ENCODE data around the gene SP7.

Gene SP7

GRCh38 chr12:53313996-53314395 lies 22.2 kb downstream of the SP7 start:
- Histone ChIP-seq H4K91ac (ENCODE audit: low read length) (no peak overlapping the region), H3K18ac (ENCODE audit: low read depth in 1 of 2, low read length in 2 of 2) (no peak overlapping the region), H3K9ac (ENCODE audit: low read length) (no peak overlapping the region), H2BK15ac (ENCODE audit: low read depth, poor library complexity, severe bottlenecking) (no peak overlapping the region), H2AK5ac (ENCODE audit: low read length, severe bottlenecking) (no peak overlapping the region), H3K79me1 (replicated peaks; ENCODE audit: low read length, poor library complexity, severe bottlenecking) (peaks cover 21% of the 10 kb centered on the region), H2BK120ac (ENCODE audit: low read depth, low read length) (no peak overlapping the region), H3K4me1 (ENCODE audit: control insufficient read depth, insufficient read depth, low read depth, low read length) (no peaks in the 10 kb centered on the region), H3K4me2 (ENCODE audit: low read length, poor library complexity, severe bottlenecking) (no peak overlapping the region), H4K8ac (ENCODE audit: low read length) (no peak overlapping the region), H3K14ac (ENCODE audit: low read length in 2 of 2) (no peak overlapping the region), H2AFZ (ENCODE audit: low read depth, low read length) (no peak overlapping the region), H3K4me3 (ENCODE audit: insufficient read depth in 1 of 2, low read depth in 1 of 2, low read length in 2 of 2) (no peak overlapping the region), H3K36me3 (ENCODE audit: control insufficient read depth in 1 of 2, insufficient read depth in 2 of 2, low read depth in 1 of 2, low read length in 2 of 2) (peaks cover 42 to 67% of the 10 kb centered on the region in 2 experiments), H3K9me3 (ENCODE audit: control insufficient read depth, low read length) (no peaks in the 10 kb centered on the region), H3K23ac (ENCODE audit: low read length in 2 of 2) (no peak overlapping the region), H2BK5ac (ENCODE audit: low read depth, low read length, poor library complexity, severe bottlenecking) (no peak overlapping the region), H2BK12ac (ENCODE audit: low read length in 2 of 2) (no peak overlapping the region), H3K27ac (ENCODE audit: low read length, poor library complexity, severe bottlenecking) (no peak overlapping the region), H3K27me3 (ENCODE audit: control insufficient read depth in 1 of 2, insufficient read depth in 1 of 2, low read length in 2 of 2) (no peaks in the 10 kb centered on the region), H3K4ac (ENCODE audit: low read depth in 1 of 2, low read length in 2 of 2) (no peak overlapping the region)
- 96% methylated on average over 2 of the region's 3 CpGs for WGBS
- no peak for DNase-seq

GRCh38 chr12:53308276-53308675 lies 27.9 kb downstream of the SP7 start:
- H3K4me3 ChIP-seq (ENCODE audit: insufficient read depth in 1 of 2, low read depth in 1 of 2, low read length in 2 of 2): no peak overlapping the region
- H4K91ac ChIP-seq (ENCODE audit: low read length): no peak overlapping the region
- H2BK12ac ChIP-seq (ENCODE audit: low read length in 2 of 2): no peak overlapping the region
- no peak overlapping the region for H3K27ac ChIP-seq (ENCODE audit: low read length, poor library complexity, severe bottlenecking)
- no peak overlapping the region for H3K4ac ChIP-seq (ENCODE audit: low read depth in 1 of 2, low read length in 2 of 2)
- no peak overlapping the region for H3K18ac ChIP-seq (ENCODE audit: low read depth in 1 of 2, low read length in 2 of 2)
- no peak overlapping the region for H2AFZ ChIP-seq (ENCODE audit: low read depth, low read length)
- no peak for DNase-seq
- H2BK15ac ChIP-seq (ENCODE audit: low read depth, poor library complexity, severe bottlenecking): no peak overlapping the region
- 92% methylated on average over 4 of the region's 4 CpGs for WGBS
- no peak overlapping the region for H2AK5ac ChIP-seq (ENCODE audit: low read length, severe bottlenecking)
- no peaks in the 10 kb centered on the region for H3K27me3 ChIP-seq (ENCODE audit: control insufficient read depth in 1 of 2, insufficient read depth in 1 of 2, low read length in 2 of 2)
- H2BK120ac ChIP-seq (ENCODE audit: low read depth, low read length): no peak overlapping the region
- H3K23ac ChIP-seq (ENCODE audit: low read length in 2 of 2): no peak overlapping the region
- H3K14ac ChIP-seq (ENCODE audit: low read length in 2 of 2): no peak overlapping the region
- H2BK5ac ChIP-seq (ENCODE audit: low read depth, low read length, poor library complexity, severe bottlenecking): no peak overlapping the region
- H3K4me1 ChIP-seq (ENCODE audit: control insufficient read depth, insufficient read depth, low read depth, low read length): no peaks in the 10 kb centered on the region
- H3K36me3 ChIP-seq (ENCODE audit: control insufficient read depth in 1 of 2, insufficient read depth in 2 of 2, low read depth in 1 of 2, low read length in 2 of 2): peaks cover 52 to 68% of the 10 kb centered on the region in 2 experiments
- no peak overlapping the region for H4K8ac ChIP-seq (ENCODE audit: low read length)
- no peak overlapping the region for H3K4me2 ChIP-seq (ENCODE audit: low read length, poor library complexity, severe bottlenecking)
- peaks cover 14% of the 10 kb centered on the region for H3K79me1 ChIP-seq (replicated peaks; ENCODE audit: low read length, poor library complexity, severe bottlenecking)
- H3K9ac ChIP-seq (ENCODE audit: low read length): no peak overlapping the region
- no peaks in the 10 kb centered on the region for H3K9me3 ChIP-seq (ENCODE audit: control insufficient read depth, low read length)

GRCh38 chr12:53306826-53307225 lies 29.3 kb downstream of the SP7 start:
- WGBS: 97% methylated on average over 9 of the region's 10 CpGs
- peaks cover 63 to 82% of the 10 kb centered on the region in 2 experiments for H3K36me3 ChIP-seq (ENCODE audit: control insufficient read depth in 1 of 2, insufficient read depth in 2 of 2, low read depth in 1 of 2, low read length in 2 of 2)
- H3K23ac ChIP-seq (ENCODE audit: low read length in 2 of 2): no peak overlapping the region
- H2BK12ac ChIP-seq (ENCODE audit: low read length in 2 of 2): no peak overlapping the region
- H2AFZ ChIP-seq (ENCODE audit: low read depth, low read length): no peak overlapping the region
- no peak overlapping the region for H4K91ac ChIP-seq (ENCODE audit: low read length)
- no peak overlapping the region for H2BK5ac ChIP-seq (ENCODE audit: low read depth, low read length, poor library complexity, severe bottlenecking)
- no peak overlapping the region for H3K4me2 ChIP-seq (ENCODE audit: low read length, poor library complexity, severe bottlenecking)
- H3K4me3 ChIP-seq (ENCODE audit: insufficient read depth in 1 of 2, low read depth in 1 of 2, low read length in 2 of 2): no peak overlapping the region
- H3K4me1 ChIP-seq (ENCODE audit: control insufficient read depth, insufficient read depth, low read depth, low read length): peaks cover 7% of the 10 kb centered on the region
- H3K14ac ChIP-seq (ENCODE audit: low read length in 2 of 2): no peak overlapping the region
- no peak overlapping the region for H2AK5ac ChIP-seq (ENCODE audit: low read length, severe bottlenecking)
- peaks cover 23% of the 10 kb centered on the region for H3K79me1 ChIP-seq (replicated peaks; ENCODE audit: low read length, poor library complexity, severe bottlenecking)
- H3K4ac ChIP-seq (ENCODE audit: low read depth in 1 of 2, low read length in 2 of 2): no peak overlapping the region
- no peak overlapping the region for H2BK120ac ChIP-seq (ENCODE audit: low read depth, low read length)
- no peak overlapping the region for H3K27ac ChIP-seq (ENCODE audit: low read length, poor library complexity, severe bottlenecking)
- no peak overlapping the region for H2BK15ac ChIP-seq (ENCODE audit: low read depth, poor library complexity, severe bottlenecking)
- no peaks in the 10 kb centered on the region for H3K9me3 ChIP-seq (ENCODE audit: control insufficient read depth, low read length)
- no peak for DNase-seq
- no peak overlapping the region for H4K8ac ChIP-seq (ENCODE audit: low read length)
- no peak overlapping the region for H3K18ac ChIP-seq (ENCODE audit: low read depth in 1 of 2, low read length in 2 of 2)
- H3K27me3 ChIP-seq (ENCODE audit: control insufficient read depth in 1 of 2, insufficient read depth in 1 of 2, low read length in 2 of 2): no peaks in the 10 kb centered on the region
- H3K9ac ChIP-seq (ENCODE audit: low read length): no peak overlapping the region

- H3K23ac ChIP-seq (ENCODE audit: low read length in 2 of 2): no peak overlapping the region
- H2BK15ac ChIP-seq (ENCODE audit: low read depth, poor library complexity, severe bottlenecking): no peak overlapping the region
- no peak overlapping the region for H3K4me3 ChIP-seq (ENCODE audit: insufficient read depth in 1 of 2, low read depth in 1 of 2, low read length in 2 of 2)
- H3K4me1 ChIP-seq (ENCODE audit: control insufficient read depth, insufficient read depth, low read depth, low read length): peaks cover 14% of the 10 kb centered on the region
- H2AFZ ChIP-seq (ENCODE audit: low read depth, low read length): no peak overlapping the region
- H4K91ac ChIP-seq (ENCODE audit: low read length): no peak overlapping the region
- no peak overlapping the region for H3K18ac ChIP-seq (ENCODE audit: low read depth in 1 of 2, low read length in 2 of 2)
- H3K27ac ChIP-seq (ENCODE audit: low read length, poor library complexity, severe bottlenecking): no peak overlapping the region
- H3K4ac ChIP-seq (ENCODE audit: low read depth in 1 of 2, low read length in 2 of 2): peak overlapping the region in 1 of 2 experiments; percentile 37
- H3K27me3 ChIP-seq (ENCODE audit: control insufficient read depth in 1 of 2, insufficient read depth in 1 of 2, low read length in 2 of 2): no peaks in the 10 kb centered on the region
- H2AK5ac ChIP-seq (ENCODE audit: low read length, severe bottlenecking): no peak overlapping the region
- no peak overlapping the region for H3K14ac ChIP-seq (ENCODE audit: low read length in 2 of 2)
- no peak overlapping the region for H2BK12ac ChIP-seq (ENCODE audit: low read length in 2 of 2)
- H3K9me3 ChIP-seq (ENCODE audit: control insufficient read depth, low read length): no peaks in the 10 kb centered on the region
- H3K4me2 ChIP-seq (ENCODE audit: low read length, poor library complexity, severe bottlenecking): no peak overlapping the region
- no peak overlapping the region for H2BK120ac ChIP-seq (ENCODE audit: low read depth, low read length)
- peak overlapping the region; percentile 7 for H4K8ac ChIP-seq (ENCODE audit: low read length)
- no peak for DNase-seq
- peaks cover 24% of the 10 kb centered on the region for H3K79me1 ChIP-seq (replicated peaks; ENCODE audit: low read length, poor library complexity, severe bottlenecking)
- H3K36me3 ChIP-seq (ENCODE audit: control insufficient read depth in 1 of 2, insufficient read depth in 2 of 2, low read depth in 1 of 2, low read length in 2 of 2): peaks cover 46 to 72% of the 10 kb centered on the region in 2 experiments
- no peak overlapping the region for H2BK5ac ChIP-seq (ENCODE audit: low read depth, low read length, poor library complexity, severe bottlenecking)
- no peak overlapping the region for H3K9ac ChIP-seq (ENCODE audit: low read length)
- WGBS: 100% methylated on average over 4 of the region's 5 CpGs
Observed at GRCh38 chr12:53302903-53303302, 33.3 kb downstream of the SP7 start.

Data from mesenchymal stem cell (in vitro differentiated cells and primary cell).